Kasumi-1 (cell line): Measurements from ENCODE around the gene BPGM.

Experiments
- DNase-seq, 2 experiments: peaks; one replicate each; lab custom pipeline; 2025; lab: John Stamatoyannopoulos, UW

BPGM gene

GRCh38 chr7:134646425-134647305, at the start of gene BPGM:
BPGM (plus strand) TSS chr7:134646853; CDS start chr7:134661508, 14,655 bp downstream.
- DNase-seq = peak; percentile 99 to 100

GRCh38 chr7:134599371-134599770, 47.3 kb upstream of the BPGM start:
- DNase-seq = no peak

GRCh38 chr7:134601459-134601858, 45.2 kb upstream of the BPGM start:
- no peak for DNase-seq

- DNase-seq = peak; percentile 78 to 89
Observed at GRCh38 chr7:134602881-134603451, 43.7 kb upstream of the BPGM start.

GRCh38 chr7:134605978-134606923, 40.4 kb upstream of the BPGM start:
- DNase-seq = peak; percentile 53 to 75

- DNase-seq = no peak
Observed at GRCh38 chr7:134611611-134612151, 35.0 kb upstream of the BPGM start.

- no peak for DNase-seq
Observed at GRCh38 chr7:134612197-134612596, 34.5 kb upstream of the BPGM start.

DNA sequence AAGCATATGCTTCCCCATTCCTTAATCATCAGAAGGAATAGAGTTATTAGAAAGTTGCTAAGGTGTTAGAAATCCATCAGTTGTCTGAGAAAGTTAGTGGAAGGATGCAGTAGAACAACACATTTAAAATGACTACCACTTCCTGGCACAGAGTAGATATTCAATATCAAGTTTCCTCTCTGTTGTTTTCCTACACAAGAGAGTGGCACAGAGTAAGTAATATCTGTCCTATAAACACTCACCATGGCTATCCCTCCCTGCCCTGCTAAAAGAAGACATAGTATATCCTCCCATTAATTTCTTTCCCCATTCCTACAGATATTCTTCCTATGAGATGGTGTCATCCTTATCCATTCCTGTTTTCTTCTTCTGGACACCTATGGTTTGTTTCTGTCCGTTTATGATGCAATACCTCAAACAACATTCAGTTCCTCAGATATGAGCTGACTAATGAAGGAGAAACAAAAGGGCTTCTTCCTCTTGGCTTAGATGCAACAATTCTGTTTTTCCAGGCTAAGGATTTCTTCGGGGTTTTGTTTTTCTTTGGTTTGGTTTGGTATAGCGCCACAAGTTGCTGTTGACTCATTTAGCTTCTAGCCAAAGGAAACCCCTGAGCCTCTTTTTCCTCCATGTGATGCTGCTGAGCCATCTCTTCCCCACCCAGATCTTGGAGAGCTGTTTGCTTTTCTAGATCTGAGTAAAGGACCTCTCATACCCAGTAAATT, 32.9 kb upstream of the BPGM start:
- DNase-seq = no peak

GRCh38 chr7:134616611-134617010, 30.0 kb upstream of the BPGM start:
- DNase-seq = no peak

DNA sequence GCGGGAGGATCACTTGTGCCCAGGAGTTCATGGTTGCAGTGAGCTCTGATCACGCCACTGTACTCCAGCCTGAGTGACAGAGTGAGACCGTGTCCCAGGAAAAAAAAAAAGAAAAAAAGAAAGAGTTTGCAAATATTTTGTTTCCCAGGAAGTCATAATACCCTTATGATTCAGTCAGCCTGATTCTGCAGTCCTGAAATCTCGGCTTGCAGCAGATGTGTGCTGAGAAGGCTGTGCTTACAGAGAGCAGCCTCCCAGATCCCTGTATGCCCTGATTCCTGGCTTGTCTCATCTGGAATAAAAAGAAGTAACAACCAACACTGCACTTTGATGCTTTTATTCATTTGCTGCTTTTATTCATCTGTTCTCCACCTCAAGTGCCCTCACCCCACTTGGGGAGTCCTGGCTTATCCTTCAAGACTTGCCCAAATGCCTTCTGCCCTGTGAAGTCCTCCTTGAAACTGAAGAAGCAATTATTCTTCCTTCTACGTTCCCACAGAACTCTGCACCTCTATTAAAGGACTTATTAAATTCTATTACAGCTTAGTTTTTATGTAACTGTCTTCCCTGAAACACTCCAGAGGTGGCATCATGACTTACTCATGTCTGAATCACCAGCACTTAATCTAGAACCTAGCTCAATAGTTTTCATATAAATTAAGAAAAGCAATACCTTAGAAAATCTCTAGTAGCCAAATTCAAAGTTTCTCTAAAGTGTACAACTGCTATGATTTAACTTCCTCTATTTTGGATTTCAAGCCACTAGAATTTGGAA, 27.7 kb upstream of the BPGM start:
- peak; percentile 25 to 53 for DNase-seq

- no peak for DNase-seq
Observed at GRCh38 chr7:134619627-134620331, 26.9 kb upstream of the BPGM start.

GRCh38 chr7:134622303-134622995, 24.2 kb upstream of the BPGM start:
- no peak for DNase-seq

DNA sequence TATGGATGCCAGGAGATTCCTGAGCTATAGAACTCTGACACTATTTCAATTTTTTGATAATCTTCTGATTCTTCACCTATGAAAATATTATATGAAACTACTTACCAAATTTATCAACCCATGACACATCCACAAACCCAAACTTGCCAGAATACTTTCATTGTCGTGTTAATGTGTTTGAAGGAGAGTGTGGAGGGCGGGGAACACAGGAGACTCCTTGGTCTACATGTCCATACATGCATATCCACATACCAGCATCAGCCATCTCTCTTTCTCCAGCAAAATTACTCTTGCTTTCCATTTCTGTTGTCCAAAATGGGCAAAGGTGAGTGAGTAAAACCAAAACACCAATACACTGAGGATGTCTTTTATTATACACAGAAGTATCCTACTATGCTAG, 23.5 kb upstream of the BPGM start:
- no peak for DNase-seq

DNA sequence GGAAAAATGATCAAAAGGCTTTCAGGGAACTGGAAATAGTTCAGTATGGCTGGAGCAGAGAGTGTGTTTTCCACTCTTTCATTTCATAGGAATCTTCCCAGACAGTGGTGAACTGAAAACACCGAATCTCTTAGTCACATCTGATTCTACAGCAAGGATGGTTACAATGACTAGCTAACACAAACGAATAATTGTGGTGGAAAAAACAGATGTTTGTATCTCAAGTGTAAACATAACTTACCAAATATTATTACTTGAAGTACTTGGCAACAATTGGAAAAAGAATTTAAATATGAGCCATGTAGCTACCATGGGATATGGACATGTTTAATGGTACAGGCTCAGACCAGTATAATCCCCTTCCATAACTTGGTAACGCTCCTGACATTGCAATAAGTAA, 21.1 kb upstream of the BPGM start:
- DNase-seq = no peak

GRCh38 chr7:134627109-134627774, 19.4 kb upstream of the BPGM start:
- DNase-seq = no peak

- DNase-seq = no peak
Observed at GRCh38 chr7:134627775-134628153, 18.9 kb upstream of the BPGM start.

DNA sequence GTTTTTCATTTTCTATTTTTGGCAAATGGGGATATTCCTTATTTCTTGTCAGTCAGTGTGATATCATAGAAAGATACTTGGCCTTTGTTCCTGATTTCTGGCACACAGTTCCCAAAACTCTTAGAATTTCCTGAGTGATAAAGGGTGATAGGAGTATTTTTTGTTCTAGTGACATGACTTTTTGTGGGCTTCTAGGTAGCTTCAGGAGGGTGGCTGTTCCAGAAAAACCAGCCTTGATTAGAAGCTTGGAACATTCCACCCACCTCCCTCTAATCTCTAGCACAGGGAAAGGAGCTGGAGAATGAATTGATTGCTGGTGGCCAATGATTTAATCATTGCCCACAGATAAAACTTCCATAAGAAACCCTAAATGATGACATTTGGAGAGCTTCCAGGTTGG, 17.2 kb upstream of the BPGM start:
- DNase-seq = no peak

- no peak for DNase-seq
Observed at GRCh38 chr7:134630237-134630636, 16.4 kb upstream of the BPGM start.

DNA sequence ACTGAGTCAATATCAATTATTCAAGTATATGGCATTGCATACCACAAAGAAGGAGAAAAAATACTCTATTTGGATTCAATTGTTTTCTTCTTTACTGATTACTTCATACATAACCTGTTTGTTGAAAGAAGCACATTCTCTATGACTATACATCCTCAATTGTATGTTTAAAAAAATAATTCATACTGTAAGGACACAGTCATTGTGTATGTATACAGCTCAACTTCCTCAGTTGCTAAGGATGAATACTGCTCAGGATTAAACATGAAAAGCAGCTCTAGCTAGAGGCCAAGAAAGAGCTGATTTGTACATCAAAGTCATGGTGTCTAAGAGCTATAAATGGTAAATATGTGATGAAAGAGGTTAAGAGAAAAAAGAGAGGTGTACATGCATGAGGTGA, 15.8 kb upstream of the BPGM start:
- DNase-seq = no peak
